GM19397 (cell line): ENCODE measurements around the gene ZDBF2.
A peak's percentile ranks its signal among the peaks of the same experiment; 100 is the strongest.
"Not testable (repeated sequence)": the region's sequence is repeated elsewhere in the genome, so short reads cannot be mapped to it uniquely, and the experiment has no call there.

Experiments
- ATAC-seq: cut with Tn5 transposase; IDR thresholded peaks from one replicate; pipeline ENCODE4 v1.9.1; 2021; ENCODE audit warnings: mild to moderate bottlenecking, moderate library complexity; ENCODE audit not compliant: unreplicated experiment

The ZDBF2 gene

GRCh38 chr2:206274434-206275311, at the start of gene ZDBF2:
Gene ZDBF2, plus strand, starts transcription at chr2:206274663. Its CDS starts 7,187 bp downstream, at chr2:206281850.
- ATAC-seq = peak; percentile 86

- ATAC-seq = no peak
Observed at GRCh38 chr2:206225435-206226232, 48.8 kb upstream of the ZDBF2 start.

- not testable (repeated sequence) for ATAC-seq
Observed at GRCh38 chr2:206228636-206229035, 45.8 kb upstream of the ZDBF2 start.

- ATAC-seq = no peak
Observed at GRCh38 chr2:206229642-206230041, 44.8 kb upstream of the ZDBF2 start.

GRCh38 chr2:206230060-206230762, 44.3 kb upstream of the ZDBF2 start:
- ATAC-seq = no peak

GRCh38 chr2:206231669-206232286, 42.7 kb upstream of the ZDBF2 start:
- ATAC-seq = no peak

- ATAC-seq = no peak
Observed at GRCh38 chr2:206232287-206233035, 42.0 kb upstream of the ZDBF2 start.

GRCh38 chr2:206239157-206239556, 35.3 kb upstream of the ZDBF2 start:
- ATAC-seq = no peak

- no peak for ATAC-seq
Observed at GRCh38 chr2:206240327-206240726, 34.1 kb upstream of the ZDBF2 start.

- no peak for ATAC-seq
Observed at GRCh38 chr2:206241736-206242135, 32.7 kb upstream of the ZDBF2 start.

- peak; percentile 60 for ATAC-seq
Observed at GRCh38 chr2:206245265-206245672, 29.2 kb upstream of the ZDBF2 start.

- peak; percentile 49 for ATAC-seq
Observed at GRCh38 chr2:206250041-206250897, 24.2 kb upstream of the ZDBF2 start.

GRCh38 chr2:206253125-206253776, 21.2 kb upstream of the ZDBF2 start:
- ATAC-seq = no peak

- ATAC-seq = no peak
Observed at GRCh38 chr2:206253777-206254166, 20.7 kb upstream of the ZDBF2 start.

GRCh38 chr2:206255003-206255402, 19.5 kb upstream of the ZDBF2 start:
- no peak for ATAC-seq

- ATAC-seq = no peak
Observed at GRCh38 chr2:206256706-206257205, 17.7 kb upstream of the ZDBF2 start.

GRCh38 chr2:206257350-206257749, 17.1 kb upstream of the ZDBF2 start:
- no peak for ATAC-seq

- no peak for ATAC-seq
Observed at GRCh38 chr2:206257861-206258260, 16.6 kb upstream of the ZDBF2 start.
